ENCODE results near the gene TOMM7.
"Not testable (repeated sequence)": the region's sequence is repeated elsewhere in the genome, so short reads cannot be mapped to it uniquely, and the experiment has no call there.

Gene TOMM7

GRCh38 chr7:22853674-22854157 lies 31.1 kb upstream of the TOMM7 start:
- TF ChIP-seq GABPA (IDR thresholded peaks at IDR 0.05; ENCODE audit: low read depth) (no peak), CTCF (IDR thresholded peaks at IDR 0.05; ENCODE audit: insufficient read depth, low read length) (peak; percentile 17)
- peak overlapping the region; percentile 72 for H3K4me3 ChIP-seq (replicated peaks; ENCODE audit: insufficient read depth, low read length)
- no peaks in the 10 kb centered on the region for H3K27me3 ChIP-seq (ENCODE audit: insufficient read depth, poor library complexity, severe bottlenecking)
- peak in 1 of 2 experiments; percentile 52 for DNase-seq (ENCODE audit: low read depth in 1 of 2, low spot score in 1 of 2)
- peak overlapping the region; percentile 92 for H3K27ac ChIP-seq (replicated peaks)

GRCh38 chr7:22853138-22853537 lies 30.5 kb upstream of the TOMM7 start:
- Histone ChIP-seq H3K27me3 (ENCODE audit: insufficient read depth, poor library complexity, severe bottlenecking) (no peaks in the 10 kb centered on the region), H3K27ac (replicated peaks) (no peak overlapping the region), H3K4me3 (replicated peaks; ENCODE audit: insufficient read depth, low read length) (no peak overlapping the region)
- no peak for TF ChIP-seq REST (IDR thresholded peaks at IDR 0.05; ENCODE audit: insufficient replicate concordance, low read depth)
- TF ChIP-seq CTCF (IDR thresholded peaks at IDR 0.05; ENCODE audit: insufficient read depth, low read length): no peak
- no peak for TF ChIP-seq POLR2AphosphoS5 (IDR thresholded peaks at IDR 0.05; ENCODE audit: low read depth)
- TF ChIP-seq SPI1 (IDR thresholded peaks at IDR 0.05; ENCODE audit: borderline replicate concordance, low read depth): no peak
- TF ChIP-seq GABPA (IDR thresholded peaks at IDR 0.05; ENCODE audit: low read depth): no peak
- DNase-seq (ENCODE audit: low read depth in 1 of 2, low spot score in 1 of 2): no peak

GRCh38 chr7:22851145-22851544 lies 28.5 kb upstream of the TOMM7 start:
- TF ChIP-seq POLR2AphosphoS5 (IDR thresholded peaks at IDR 0.05; ENCODE audit: low read depth) (no peak), GABPA (IDR thresholded peaks at IDR 0.05; ENCODE audit: low read depth) (no peak), CTCF (IDR thresholded peaks at IDR 0.05; ENCODE audit: insufficient read depth, low read length) (no peak), SPI1 (IDR thresholded peaks at IDR 0.05; ENCODE audit: borderline replicate concordance, low read depth) (no peak), REST (IDR thresholded peaks at IDR 0.05; ENCODE audit: insufficient replicate concordance, low read depth) (no peak)
- no peak for DNase-seq (ENCODE audit: low read depth in 1 of 2, low spot score in 1 of 2)
- no peaks in the 10 kb centered on the region for H3K27me3 ChIP-seq (ENCODE audit: insufficient read depth, poor library complexity, severe bottlenecking)
- H3K4me3 ChIP-seq (replicated peaks; ENCODE audit: insufficient read depth, low read length): no peak overlapping the region
- no peak overlapping the region for H3K27ac ChIP-seq (replicated peaks)

GRCh38 chr7:22850394-22850793 lies 27.7 kb upstream of the TOMM7 start:
- H3K27me3 ChIP-seq (ENCODE audit: insufficient read depth, poor library complexity, severe bottlenecking); H3K4me3 ChIP-seq (replicated peaks; ENCODE audit: insufficient read depth, low read length); H3K27ac ChIP-seq (replicated peaks); DNase-seq (ENCODE audit: low read depth in 1 of 2, low spot score in 1 of 2): not testable (repeated sequence)
